G401 (cell line): Measurements from ENCODE around the gene PLD6. TPM values are rescaled to one million over a fixed set of nuclear protein-coding genes. Genes with fewer than 3 reads are reported as not detected.
"Not testable (repeated sequence)": the region's sequence is repeated elsewhere in the genome, so short reads cannot be mapped to it uniquely, and the experiment has no call there.

Experiments
- DNase-seq: peaks from one replicate; pipeline ENCODE4 v3.0.0-alpha.2; 2015; ENCODE audit warnings: low spot score
- in situ Hi-C: cut with HindIII; loops from 2 replicates; pipeline ENCODE4 v1.10.0; 2016; ENCODE audit warnings: low sequenced_read_pairs, mixed read lengths
- total RNA-seq: library from RNA; depleted of rRNA; stranded (reverse); fragments of >200 nt; shearing (Covaris generic); gene quantifications from 2 replicates; pipeline ENCODE4 v1.2.3, GENCODE V29; 2014; rRNA removed

The PLD6 gene, protein sequence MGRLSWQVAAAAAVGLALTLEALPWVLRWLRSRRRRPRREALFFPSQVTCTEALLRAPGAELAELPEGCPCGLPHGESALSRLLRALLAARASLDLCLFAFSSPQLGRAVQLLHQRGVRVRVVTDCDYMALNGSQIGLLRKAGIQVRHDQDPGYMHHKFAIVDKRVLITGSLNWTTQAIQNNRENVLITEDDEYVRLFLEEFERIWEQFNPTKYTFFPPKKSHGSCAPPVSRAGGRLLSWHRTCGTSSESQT
- 12.4 and 16.2 TPM in 2 replicates for total RNA-seq

DNA sequence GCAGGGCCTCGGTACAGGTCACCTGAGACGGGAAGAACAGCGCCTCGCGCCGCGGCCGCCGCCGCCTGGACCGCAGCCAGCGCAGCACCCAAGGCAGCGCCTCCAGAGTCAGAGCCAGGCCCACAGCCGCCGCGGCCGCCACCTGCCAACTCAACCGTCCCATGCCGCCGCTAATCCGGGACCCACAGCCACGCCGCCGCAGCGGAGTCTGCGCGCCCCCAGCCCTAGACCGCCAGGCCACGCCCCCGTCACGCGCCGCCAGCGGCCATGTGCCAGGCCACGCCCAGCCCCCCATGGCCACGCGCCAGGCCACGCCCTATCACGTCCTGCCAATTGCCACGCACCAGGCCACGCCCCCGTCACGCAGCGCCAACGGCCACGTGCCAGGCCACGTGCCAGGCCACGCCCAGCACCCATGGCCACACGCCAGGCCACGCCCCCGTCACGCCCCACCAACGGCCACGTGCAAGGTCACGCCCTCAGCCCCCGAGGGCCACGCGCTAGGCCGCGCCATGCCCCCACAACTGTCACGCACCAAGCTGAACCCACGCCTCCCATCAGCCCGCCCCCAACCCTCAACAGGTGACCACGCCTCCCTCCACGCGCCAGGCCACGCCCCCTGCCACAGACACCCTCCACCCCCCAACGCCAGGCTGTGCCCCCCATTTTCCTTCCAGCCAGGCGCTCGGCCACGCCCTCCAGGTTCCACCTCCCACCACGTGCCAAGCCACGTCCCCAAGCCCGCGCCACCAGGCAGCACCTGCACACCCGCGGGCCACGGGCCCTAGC lies at the start of gene PLD6:
Gene PLD6, minus strand, starts transcription at position 210 of the 789 bp plus-strand sequence. Its CDS starts 47 bp downstream, at position 163.
- DNase-seq = peak; percentile 44
- in situ Hi-C loops = no loop called here

DNA sequence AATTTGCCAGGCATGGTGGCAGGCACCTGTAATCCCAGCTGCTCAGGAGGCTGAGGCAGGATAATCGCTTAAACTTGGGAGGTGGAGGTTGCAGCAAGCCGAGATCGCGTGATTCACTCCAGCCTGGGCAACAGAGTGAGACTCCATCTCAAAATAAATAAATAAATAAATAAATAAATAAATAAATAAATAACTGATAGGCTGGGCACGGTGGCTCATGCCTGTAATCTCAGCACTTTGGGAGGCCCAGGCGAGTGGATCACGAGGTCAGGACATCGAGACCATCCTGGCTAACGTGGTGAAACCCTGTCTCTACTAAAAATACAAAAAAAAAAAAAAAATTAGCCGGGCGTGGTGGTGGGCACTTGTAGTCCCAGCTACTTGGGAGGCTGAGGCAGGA lies 49.6 kb upstream of the PLD6 start:
- in situ Hi-C loops = not testable (repeated sequence)

DNA sequence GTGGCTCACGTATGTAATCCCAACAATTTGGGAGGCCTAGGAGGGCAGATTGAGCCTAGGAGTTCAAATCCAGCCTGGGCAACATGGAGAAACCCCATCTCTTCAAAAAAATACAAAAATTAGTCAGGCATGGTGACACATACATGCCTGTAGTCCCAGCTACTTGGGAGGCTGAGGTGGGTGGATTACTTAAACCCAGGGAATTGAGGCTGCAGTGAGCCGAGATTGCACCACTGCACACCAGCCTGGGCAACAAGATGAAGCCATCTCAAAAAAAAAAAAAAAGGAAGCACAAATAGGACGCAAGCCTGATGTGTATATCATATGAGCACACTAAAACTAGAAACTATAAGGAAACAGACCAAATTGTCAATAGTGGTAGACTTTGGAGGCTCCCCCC lies 47.9 kb upstream of the PLD6 start:
- in situ Hi-C loops = no loop called here
- DNase-seq = no peak

More for the DNA sequence above, 49.6 kb upstream of the PLD6 start:
- DNase-seq = not testable (repeated sequence)

GRCh38 chr17:17253406-17253805 lies 47.3 kb upstream of the PLD6 start:
- in situ Hi-C loops = no loop called here
- no peak for DNase-seq

- no peak for DNase-seq
- in situ Hi-C loops = no loop called here
These were observed 46.1 kb upstream of the PLD6 start for GRCh38 chr17:17252149-17252661.

DNA sequence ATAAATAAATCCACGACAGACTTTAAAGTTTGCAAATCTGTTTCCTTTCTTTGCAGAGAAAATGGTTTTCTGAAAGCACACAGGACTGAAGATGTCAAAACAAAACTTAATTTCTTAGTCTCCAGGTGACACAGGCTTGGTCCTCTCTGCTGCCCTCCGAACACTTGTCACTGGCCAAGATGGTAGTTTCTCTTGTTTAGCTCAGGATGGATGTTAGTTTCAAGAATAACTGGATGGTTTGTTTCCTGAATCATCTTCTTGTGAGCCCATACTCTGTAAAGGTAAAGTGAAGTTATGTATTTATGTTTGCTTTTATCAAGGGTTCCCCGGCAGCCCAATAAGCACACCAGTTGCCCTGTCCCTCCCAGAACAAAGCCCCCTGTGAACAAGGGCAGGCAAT lies 40.7 kb upstream of the PLD6 start:
- no peak for DNase-seq
- in situ Hi-C loops = no loop called here

DNA sequence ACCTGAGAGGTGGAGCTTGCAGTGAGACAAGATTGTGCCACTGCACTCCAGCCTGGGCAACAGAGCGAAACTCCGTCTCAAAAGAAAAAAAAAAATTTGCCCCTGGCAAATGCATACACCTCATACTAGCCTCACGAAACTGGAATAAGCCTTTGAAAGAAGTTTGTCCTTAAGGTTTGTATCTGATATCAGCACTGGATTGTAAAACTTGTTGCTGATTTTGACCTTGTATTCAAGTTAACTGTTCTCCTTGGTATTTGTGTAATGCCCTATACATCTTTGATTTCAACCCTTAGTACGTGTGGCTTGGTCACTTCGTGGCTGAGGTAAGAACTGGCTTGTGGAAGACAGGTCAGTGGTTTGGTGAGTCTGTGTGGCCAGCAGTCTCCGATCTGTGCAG lies 37.0 kb upstream of the PLD6 start:
- in situ Hi-C loops = no loop called here
- DNase-seq = no peak

GRCh38 chr17:17242246-17242645 lies 36.1 kb upstream of the PLD6 start:
- DNase-seq = no peak
- in situ Hi-C loops = no loop called here

DNA sequence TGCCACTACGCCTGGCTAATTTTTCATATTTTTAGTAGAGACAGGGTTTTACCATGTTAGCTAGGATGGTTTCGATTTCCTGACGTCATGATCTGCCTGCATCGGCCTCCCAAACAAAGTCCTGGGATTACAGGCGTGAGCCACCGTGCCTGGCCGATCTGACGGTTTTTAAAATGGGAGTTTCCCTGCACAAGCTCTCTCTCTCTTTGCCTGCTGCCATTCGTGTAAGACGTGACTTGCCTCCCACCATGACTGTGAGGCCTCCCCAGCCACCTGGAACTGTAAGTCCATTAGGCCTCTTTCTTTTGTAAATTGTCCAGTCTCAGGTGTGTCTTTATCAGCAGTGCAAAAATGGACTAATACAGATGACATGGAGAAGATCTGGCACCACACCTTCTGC lies 35.5 kb upstream of the PLD6 start:
- in situ Hi-C loops = no loop called here
- DNase-seq = no peak

GRCh38 chr17:17239832-17240231 lies 33.7 kb upstream of the PLD6 start:
- in situ Hi-C loops = no loop called here
- DNase-seq = no peak

- peak; percentile 91 for DNase-seq
- in situ Hi-C loops = no loop called here
These were observed 31.1 kb upstream of the PLD6 start, which contains the start of gene FLCN for GRCh38 chr17:17237026-17237799. Gene FLCN (minus strand): TSS chr17:17237168. CDS start chr17:17228137, 9,031 bp downstream.

DNA sequence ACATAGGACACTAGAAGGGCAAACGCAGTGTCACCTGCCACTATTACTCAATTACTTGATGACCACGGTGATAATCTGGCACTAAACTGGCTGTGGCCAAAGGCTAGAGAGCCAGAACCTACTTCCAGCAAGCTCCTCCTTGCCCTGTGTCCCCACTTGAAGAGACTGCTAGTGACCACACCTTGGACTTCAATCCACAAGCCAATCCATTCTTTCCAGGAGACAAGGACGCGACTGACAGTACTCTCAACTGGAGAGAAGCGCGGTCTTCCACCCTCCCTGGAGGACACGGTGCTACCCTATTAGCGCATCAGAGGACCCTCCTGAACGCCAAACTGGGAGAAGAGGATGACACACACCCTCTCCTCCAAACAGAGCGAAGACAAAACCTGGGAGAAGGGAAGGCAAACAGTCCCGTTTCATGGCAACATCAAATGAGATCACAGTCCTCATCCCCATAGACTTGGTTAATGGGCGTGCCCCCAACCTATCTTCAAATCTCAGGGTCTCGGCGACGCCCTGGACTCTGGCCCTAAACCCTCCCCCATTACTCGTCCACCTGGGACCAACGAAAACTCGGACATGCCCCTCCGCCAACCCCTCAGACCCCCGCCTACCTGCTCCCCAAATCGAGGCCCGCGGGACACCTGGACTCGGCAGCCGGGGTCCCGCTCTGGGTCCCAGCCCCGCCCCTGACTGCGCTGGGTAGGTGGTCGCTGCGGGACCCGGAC lies 30.3 kb upstream of the PLD6 start:
- in situ Hi-C loops = no loop called here
- DNase-seq = peak; percentile 60

DNA sequence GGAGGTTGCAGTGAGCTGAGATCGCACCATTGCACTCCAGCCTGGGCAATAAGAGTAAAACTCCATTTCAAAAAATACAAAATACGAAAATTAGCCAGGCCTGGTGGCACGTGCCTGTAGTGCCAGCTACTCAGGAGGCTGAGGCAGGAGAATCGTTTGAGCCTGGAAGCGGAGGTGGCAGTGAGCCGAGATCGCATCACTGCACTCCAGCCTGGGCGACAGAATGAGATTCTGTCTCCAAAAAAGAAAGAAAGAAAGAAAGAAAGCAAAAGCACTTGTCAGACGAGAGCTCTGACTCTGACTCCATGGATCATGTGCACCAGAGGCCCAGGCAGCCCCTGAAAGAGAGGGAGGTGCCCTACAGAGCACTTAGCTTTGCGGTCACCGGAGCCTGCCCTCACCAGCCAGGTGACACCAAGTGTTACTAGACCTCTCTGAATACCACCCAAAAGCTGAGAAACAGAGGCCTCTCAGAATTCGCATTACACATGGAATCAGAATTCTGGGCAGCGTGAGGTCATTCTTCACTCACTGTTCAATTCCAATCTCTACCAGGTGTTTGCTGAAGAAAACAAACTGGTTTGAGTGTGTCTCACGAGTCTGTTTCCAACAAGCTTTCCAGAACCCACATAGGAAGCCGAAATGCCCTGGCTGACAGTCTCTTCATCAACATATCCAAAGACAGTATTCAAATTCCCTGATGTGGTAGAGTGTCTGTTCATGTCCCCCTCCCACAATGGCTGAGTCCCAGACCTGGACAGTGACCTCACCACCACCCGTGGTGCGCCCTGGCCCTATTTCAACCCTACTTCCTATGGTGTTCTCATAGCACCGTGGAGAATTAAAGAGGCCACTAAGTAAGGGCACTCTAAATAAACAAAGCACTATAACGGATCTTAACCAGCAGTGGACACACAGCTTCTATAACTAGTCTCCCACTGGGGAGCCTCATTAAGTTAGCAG lies 29.4 kb upstream of the PLD6 start:
- in situ Hi-C loops = no loop called here
- DNase-seq = peak; percentile 59

- DNase-seq = no peak
- in situ Hi-C loops = no loop called here
These were observed 26.1 kb upstream of the PLD6 start for GRCh38 chr17:17232303-17232621.

- peak; percentile 66 for DNase-seq
- in situ Hi-C loops = no loop called here
These were observed 25.6 kb upstream of the PLD6 start for GRCh38 chr17:17231621-17232302.

DNA sequence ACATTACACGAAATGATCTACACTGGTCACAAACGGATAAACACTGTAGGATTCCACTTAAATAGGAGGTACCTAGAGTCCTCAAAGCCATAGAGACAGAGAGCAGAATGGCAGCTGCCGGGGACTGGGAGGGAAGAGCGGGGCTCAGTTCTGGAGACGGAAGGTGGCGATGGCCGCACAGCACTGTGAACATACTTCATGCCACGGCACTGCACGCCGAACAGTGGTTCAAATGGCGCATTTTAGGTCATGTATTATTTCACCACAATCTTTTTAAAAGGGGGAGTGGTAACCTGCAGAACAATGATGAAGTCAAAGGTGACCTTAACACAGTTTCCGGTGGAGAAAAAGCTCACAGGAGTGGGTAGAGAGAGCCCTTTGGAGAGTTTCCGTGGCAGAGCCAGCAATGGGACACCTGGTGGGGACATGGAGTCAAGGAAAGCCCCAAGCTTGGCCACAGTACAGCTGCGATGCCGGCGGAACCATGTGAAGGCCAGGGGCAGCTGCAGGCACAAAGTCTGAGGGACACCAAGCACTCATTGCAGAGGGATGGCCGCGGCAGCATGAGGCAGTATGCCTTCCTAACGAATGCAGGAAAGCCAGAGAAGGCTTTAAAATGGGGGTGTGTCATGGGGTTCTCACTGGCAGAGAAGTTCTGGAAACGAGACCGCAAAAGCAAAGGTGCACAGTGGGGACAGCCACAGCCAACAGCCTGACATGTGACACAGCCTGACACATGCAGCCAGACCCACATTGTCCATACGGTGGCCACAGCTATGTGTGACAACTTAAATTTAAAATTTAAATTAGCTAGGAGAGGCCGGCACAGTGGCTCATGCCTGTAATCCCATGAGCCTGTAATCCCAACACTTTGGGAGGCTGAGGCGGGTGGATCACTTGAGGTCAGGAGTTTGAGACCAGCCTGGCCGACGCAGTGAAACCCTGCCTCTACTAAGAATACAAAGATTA lies 23.6 kb upstream of the PLD6 start:
- in situ Hi-C loops = no loop called here

More for the DNA sequence above, 23.6 kb upstream of the PLD6 start:
- no peak for DNase-seq
